H9 (cell line): ENCODE data around the gene RPL37. TPM values are rescaled to one million over a fixed set of nuclear protein-coding genes. Genes with fewer than 3 reads are reported as not detected.

ENCODE experiments used
- DNase-seq: peaks from one replicate; pipeline ENCODE4 v3.0.0-alpha.2; 2017
- H2AFZ ChIP-seq: one replicate; pipeline ENCODE4 v1.6.1; 2013; ENCODE audit warnings: mild to moderate bottlenecking, low read length, control low read depth, moderate library complexity
- H2AK5ac ChIP-seq: 2 replicates; pipeline ENCODE4 v1.6.1; 2013; ENCODE audit warnings: low read length, control low read depth, mixed read lengths; ENCODE audit not compliant: insufficient read length
- H2BK120ac ChIP-seq: one replicate; pipeline ENCODE4 v1.6.1; 2013; ENCODE audit warnings: low read depth, mild to moderate bottlenecking, low read length, control low read depth, inconsistent platforms; ENCODE audit not compliant: poor library complexity, severe bottlenecking
- H2BK12ac ChIP-seq: 2 replicates; pipeline ENCODE4 v1.6.1; 2013; ENCODE audit warnings: low read length, control low read depth, mixed read lengths, low read depth; ENCODE audit not compliant: insufficient read length
- H2BK15ac ChIP-seq: 2 replicates; pipeline ENCODE4 v1.6.1; 2013; ENCODE audit warnings: low read depth, low read length, control low read depth
- H2BK20ac ChIP-seq: one replicate; pipeline ENCODE4 v1.6.1; 2013; ENCODE audit warnings: low read depth, mild to moderate bottlenecking, low read length, control low read depth, inconsistent platforms; ENCODE audit not compliant: poor library complexity, severe bottlenecking
- H2BK5ac ChIP-seq: 2 replicates; pipeline ENCODE4 v1.6.1; 2013; ENCODE audit warnings: low read length, control low read depth, mixed read lengths; ENCODE audit not compliant: insufficient read length
- H3K14ac ChIP-seq: 2 replicates; pipeline ENCODE4 v1.6.1; 2013; ENCODE audit warnings: low read length, control low read depth; ENCODE audit not compliant: insufficient read depth
- H3K18ac ChIP-seq: 2 replicates; pipeline ENCODE4 v1.6.1; 2013; ENCODE audit warnings: low read depth, mild to moderate bottlenecking, mixed read lengths, low read length, control low read depth; ENCODE audit not compliant: insufficient read length
- H3K23ac ChIP-seq: 2 replicates; pipeline ENCODE4 v1.6.1; 2013; ENCODE audit warnings: low read length, control low read depth, mixed read lengths, low read depth; ENCODE audit not compliant: insufficient read length
- H3K23me2 ChIP-seq: 2 replicates; pipeline ENCODE4 v1.6.1; 2013; ENCODE audit warnings: low read depth, mild to moderate bottlenecking, mixed read lengths, low read length, control low read depth; ENCODE audit not compliant: insufficient read length, poor library complexity, severe bottlenecking
- H3K27ac ChIP-seq: 2 replicates; pipeline ENCODE4 v1.5.1; 2013; ENCODE audit warnings: low read length, control low read depth, mixed read lengths, low read depth; ENCODE audit not compliant: insufficient read length
- H3K27me3 ChIP-seq: 2 replicates; pipeline ENCODE4 v1.6.1; 2013; ENCODE audit warnings: low read length, control low read depth, inconsistent platforms; ENCODE audit not compliant: insufficient read depth
- H3K4ac ChIP-seq: 2 replicates; pipeline ENCODE4 v1.6.1; 2013; ENCODE audit warnings: low read depth, mild to moderate bottlenecking, control low read depth, inconsistent platforms, low read length, moderate library complexity
- H3K4me1 ChIP-seq: 2 replicates; pipeline ENCODE4 v1.6.1; 2013; ENCODE audit warnings: low read length, control low read depth, inconsistent platforms; ENCODE audit not compliant: insufficient read depth
- H3K4me2 ChIP-seq: 2 replicates; pipeline ENCODE4 v1.6.1; 2013; ENCODE audit warnings: low read length, control low read depth, mixed read lengths; ENCODE audit not compliant: insufficient read length, insufficient read depth
- H3K56ac ChIP-seq: 2 replicates; pipeline ENCODE4 v1.6.1; 2013; ENCODE audit warnings: low read depth, mild to moderate bottlenecking, mixed read lengths, low read length, control low read depth; ENCODE audit not compliant: insufficient read length
- H3K79me1 ChIP-seq: 2 replicates; pipeline ENCODE4 v1.6.1; 2013; ENCODE audit warnings: low read depth, mild to moderate bottlenecking, moderate library complexity, low read length, control low read depth, inconsistent platforms; ENCODE audit not compliant: insufficient read depth, poor library complexity, severe bottlenecking
- H3K79me2 ChIP-seq: 2 replicates; pipeline ENCODE4 v1.6.1; 2013; ENCODE audit warnings: low read length, control low read depth, inconsistent platforms; ENCODE audit not compliant: insufficient read depth
- H3K9ac ChIP-seq: 2 replicates; pipeline ENCODE4 v1.6.1; 2013; ENCODE audit warnings: low read length, control low read depth, mixed read lengths; ENCODE audit not compliant: insufficient read length; ENCODE audit errors: extremely low read depth
- H3K9me3 ChIP-seq: one replicate; pipeline ENCODE4 v1.6.1; 2013; ENCODE audit warnings: low read depth, low read length, inconsistent platforms; ENCODE audit not compliant: control insufficient read depth
- H3T11ph ChIP-seq: one replicate; pipeline ENCODE4 v1.6.1; 2013; ENCODE audit warnings: mild to moderate bottlenecking, low read length, control low read depth, inconsistent platforms
- H4K20me1 ChIP-seq: one replicate; pipeline ENCODE4 v1.6.1; 2013; ENCODE audit not compliant: control insufficient read depth, insufficient read length, insufficient read depth
- H4K5ac ChIP-seq: 2 replicates; pipeline ENCODE4 v1.6.1; 2013; ENCODE audit warnings: low read depth, mild to moderate bottlenecking, mixed read lengths, low read length, control low read depth; ENCODE audit not compliant: insufficient read length
- H4K8ac ChIP-seq: replicated peaks from 2 replicates; pipeline ENCODE4 v1.6.1; 2013; ENCODE audit warnings: low read length, control low read depth, mixed read lengths, low read depth; ENCODE audit not compliant: insufficient read length
- H4K91ac ChIP-seq: 2 replicates; pipeline ENCODE4 v1.6.1; 2013; ENCODE audit warnings: low read depth, mild to moderate bottlenecking, moderate library complexity, mixed read lengths, low read length, control low read depth; ENCODE audit not compliant: insufficient read length
- H3K27ac Mint-ChIP-seq, 3 experiments: 2 replicates in 2 of 3; 3 replicates in 1 of 3; pipeline ENCODE4 v1.8.0; 2020 to 2021; ENCODE audit warnings: mixed read lengths in 3 of 3, mild to moderate bottlenecking in 1 of 3, moderate library complexity in 1 of 3
- H3K27me3 Mint-ChIP-seq: 2 replicates; pipeline ENCODE4 v1.8.0; 2021; ENCODE audit warnings: low read depth, mild to moderate bottlenecking, moderate library complexity, mixed read lengths
- H3K36me3 Mint-ChIP-seq, 3 experiments: 2 replicates in 2 of 3; 3 replicates in 1 of 3; pipeline ENCODE4 v1.8.0; 2020 to 2021; ENCODE audit warnings: low read depth in 3 of 3, mixed read lengths in 3 of 3; ENCODE audit not compliant: insufficient read depth in 1 of 3
- H3K4me1 Mint-ChIP-seq, 2 experiments: 2 replicates each; pipeline ENCODE4 v1.8.0; 2020; ENCODE audit warnings: mixed read lengths in 2 of 2
- H3K4me3 Mint-ChIP-seq, 2 experiments: 2 replicates in 1 of 2; 3 replicates in 1 of 2; pipeline ENCODE4 v1.8.0; 2020 to 2021; ENCODE audit warnings: mild to moderate bottlenecking in 2 of 2, mixed read lengths in 2 of 2, moderate library complexity in 1 of 2
- H3K9me3 Mint-ChIP-seq, 2 experiments: 2 replicates in 1 of 2; 3 replicates in 1 of 2; pipeline ENCODE4 v1.8.0; 2020; ENCODE audit warnings: mild to moderate bottlenecking in 2 of 2, mixed read lengths in 2 of 2, moderate library complexity in 1 of 2
- CTCF ChIP-seq: fragments of 200-600 bp; sonication (generic); conservative IDR thresholded peaks from 3 replicates; pipeline ENCODE4 v1.8.0; 2021; ENCODE audit warnings: antibody characterized with exemption, mild to moderate bottlenecking
- total RNA-seq: library from RNA; stranded (reverse); gene quantifications from 2 replicates; pipeline ENCODE4 v1.2.1, GENCODE V29; 2021

Gene RPL37
- total RNA-seq, 1 experiment from 2014 or later = 1,735 TPM

DNA sequence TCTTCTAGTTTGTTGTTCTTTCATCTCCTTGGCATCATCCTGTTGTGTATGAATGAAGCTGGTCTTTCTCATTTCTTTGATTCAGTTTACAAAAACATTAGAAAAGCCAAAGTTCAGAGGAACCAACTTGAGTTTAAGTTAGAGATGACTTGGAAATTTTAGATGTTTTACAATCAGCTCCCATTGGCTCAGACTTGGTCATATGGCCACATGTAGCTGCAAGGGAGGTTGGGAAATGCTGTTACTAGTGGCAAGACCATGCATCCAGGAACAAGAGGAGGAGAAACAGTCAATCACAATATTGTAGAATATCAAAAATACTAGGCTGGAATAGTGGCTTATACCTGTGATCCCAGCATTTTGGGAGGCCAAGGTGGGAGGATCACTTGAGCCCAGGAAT is 25.7 kb upstream of the RPL37 start:
- H3K23ac ChIP-seq = no peak overlapping the region
- H2BK15ac ChIP-seq = no peak overlapping the region
- no peak overlapping the region for H2BK120ac ChIP-seq
- H3K9me3 Mint-ChIP-seq = peaks cover 16 to 20% of the 10 kb centered on the region in 2 experiments
- H2BK5ac ChIP-seq = no peak overlapping the region
- no peaks in the 10 kb centered on the region for H3K23me2 ChIP-seq
- H3K56ac ChIP-seq = no peak overlapping the region
- no peak overlapping the region for H3K14ac ChIP-seq
- no peaks in the 10 kb centered on the region for H3K79me1 ChIP-seq
- H3K27ac ChIP-seq = no peak overlapping the region
- no peak overlapping the region for H2BK12ac ChIP-seq
- H3K4ac ChIP-seq = no peak overlapping the region
- H3T11ph ChIP-seq = no peak overlapping the region
- no peak overlapping the region for H3K9ac ChIP-seq
- H2AK5ac ChIP-seq = no peak overlapping the region
- TF ChIP-seq CTCF = no peak
- no peak overlapping the region for H2BK20ac ChIP-seq
- no peaks in the 10 kb centered on the region for H3K4me1 ChIP-seq
- H3K27me3 ChIP-seq = no peaks in the 10 kb centered on the region
- DNase-seq = no peak
- H4K20me1 ChIP-seq = no peaks in the 10 kb centered on the region
- no peak overlapping the region for H3K27ac Mint-ChIP-seq
- no peak overlapping the region for H3K4me2 ChIP-seq
- H3K18ac ChIP-seq = no peak overlapping the region
- no peak overlapping the region for H2AFZ ChIP-seq
- H4K5ac ChIP-seq = no peak overlapping the region
- H3K9me3 ChIP-seq = no peaks in the 10 kb centered on the region
- no peaks in the 10 kb centered on the region for H3K79me2 ChIP-seq
- H3K27me3 Mint-ChIP-seq = no peaks in the 10 kb centered on the region; the same call in 1 of the 2 replicates
- H3K4me3 Mint-ChIP-seq = no peak overlapping the region
- H3K36me3 Mint-ChIP-seq = peaks cover 9 to 17% (median 9%) of the 10 kb centered on the region in 3 experiments; a peak in 6 of 7 replicates
- no peak overlapping the region for H4K8ac ChIP-seq
- no peaks in the 10 kb centered on the region for H3K4me1 Mint-ChIP-seq
- no peak overlapping the region for H4K91ac ChIP-seq
